CMK (cell line): Measurements from ENCODE around the gene NOC3L.
"Not testable (repeated sequence)": the region's sequence is repeated elsewhere in the genome, so short reads cannot be mapped to it uniquely, and the experiment has no call there.

Source experiments
- DNase-seq: peaks from one replicate; pipeline ENCODE4 v3.0.0-alpha.2; 2010; ENCODE audit warnings: low read depth

Gene NOC3L, protein sequence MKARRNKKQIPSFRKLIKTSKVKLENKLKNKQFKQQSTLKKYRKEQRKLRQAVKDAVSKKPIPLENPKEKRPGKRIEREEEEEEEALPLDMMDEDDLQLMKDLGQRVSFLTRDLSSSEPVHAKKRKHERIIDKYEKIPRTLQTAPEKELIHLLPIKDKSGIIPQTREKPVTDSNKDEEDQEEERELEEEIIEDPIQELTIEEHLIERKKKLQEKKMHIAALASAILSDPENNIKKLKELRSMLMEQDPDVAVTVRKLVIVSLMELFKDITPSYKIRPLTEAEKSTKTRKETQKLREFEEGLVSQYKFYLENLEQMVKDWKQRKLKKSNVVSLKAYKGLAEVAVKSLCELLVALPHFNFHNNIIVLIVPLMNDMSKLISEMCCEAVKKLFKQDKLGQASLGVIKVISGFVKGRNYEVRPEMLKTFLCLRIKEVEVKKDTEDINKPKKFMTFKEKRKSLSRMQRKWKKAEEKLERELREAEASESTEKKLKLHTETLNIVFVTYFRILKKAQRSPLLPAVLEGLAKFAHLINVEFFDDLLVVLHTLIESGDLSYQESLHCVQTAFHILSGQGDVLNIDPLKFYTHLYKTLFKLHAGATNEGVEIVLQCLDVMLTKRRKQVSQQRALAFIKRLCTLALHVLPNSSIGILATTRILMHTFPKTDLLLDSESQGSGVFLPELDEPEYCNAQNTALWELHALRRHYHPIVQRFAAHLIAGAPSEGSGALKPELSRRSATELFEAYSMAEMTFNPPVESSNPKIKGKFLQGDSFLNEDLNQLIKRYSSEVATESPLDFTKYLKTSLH

DNA sequence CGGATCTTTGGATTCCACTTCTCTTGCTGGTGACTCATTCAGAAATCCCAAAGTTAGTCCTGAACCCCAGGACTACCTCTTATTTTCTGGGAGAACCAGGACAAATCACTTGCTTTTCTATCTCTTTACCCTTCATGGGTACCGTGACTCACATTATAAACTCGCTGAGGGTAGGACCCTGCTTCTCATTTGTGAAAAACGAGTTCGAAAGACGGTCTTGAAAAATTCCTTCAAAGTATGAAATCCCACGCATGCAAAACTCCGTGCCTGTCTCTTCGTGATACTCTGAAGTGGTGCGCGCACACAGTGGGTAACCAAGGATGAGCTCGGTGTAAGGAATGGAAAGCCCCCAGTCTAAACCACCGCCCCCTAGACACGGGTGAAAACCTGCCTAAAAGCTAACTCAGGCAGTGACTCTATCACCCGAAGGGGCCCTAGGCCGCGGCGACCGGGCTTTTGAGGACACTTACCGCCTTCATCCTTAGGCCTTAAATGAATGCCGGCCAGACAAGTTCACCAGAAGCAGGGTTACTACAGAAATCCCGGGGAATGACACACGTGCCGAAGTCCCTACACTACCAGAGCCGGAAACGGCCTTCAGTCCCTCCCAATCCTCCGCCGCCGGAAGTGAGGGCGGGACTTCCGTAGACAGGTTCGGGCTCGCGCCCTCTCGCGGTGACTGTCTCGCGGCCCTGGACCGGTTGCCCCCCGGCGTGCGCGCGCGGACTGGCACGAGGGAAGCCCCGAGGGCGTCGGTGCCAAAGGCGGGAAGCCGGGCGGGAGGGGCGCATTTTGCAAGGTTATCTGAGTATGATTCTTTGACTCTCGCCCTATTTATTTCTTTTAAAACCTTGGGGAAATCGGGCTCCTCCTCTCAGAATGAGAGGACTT is at the start of gene NOC3L:
Gene NOC3L, minus strand, starts transcription at position 580 of the 891 bp plus-strand sequence. Its CDS starts 101 bp downstream, at position 479.
- DNase-seq: peak; percentile 86

DNA sequence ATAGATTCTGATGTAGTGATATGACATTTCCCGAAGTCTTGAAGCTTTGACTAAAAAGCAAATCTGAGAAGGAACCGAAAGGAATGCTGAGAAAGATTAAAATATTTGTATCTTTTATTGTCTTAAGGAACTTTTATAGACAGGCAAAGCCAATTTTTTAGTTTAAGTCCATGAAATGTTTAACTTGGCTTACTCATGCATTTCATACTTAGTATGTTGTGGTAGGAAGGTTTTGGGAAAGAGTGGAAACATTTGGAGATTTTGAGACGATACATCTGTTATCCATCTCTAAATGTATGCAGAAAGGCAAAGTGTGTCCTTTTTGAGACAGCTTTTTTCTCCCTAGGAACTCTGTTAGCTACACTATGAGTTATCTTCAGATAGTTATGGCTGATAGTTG is 49.7 kb upstream of the NOC3L start:
- no peak for DNase-seq

DNA sequence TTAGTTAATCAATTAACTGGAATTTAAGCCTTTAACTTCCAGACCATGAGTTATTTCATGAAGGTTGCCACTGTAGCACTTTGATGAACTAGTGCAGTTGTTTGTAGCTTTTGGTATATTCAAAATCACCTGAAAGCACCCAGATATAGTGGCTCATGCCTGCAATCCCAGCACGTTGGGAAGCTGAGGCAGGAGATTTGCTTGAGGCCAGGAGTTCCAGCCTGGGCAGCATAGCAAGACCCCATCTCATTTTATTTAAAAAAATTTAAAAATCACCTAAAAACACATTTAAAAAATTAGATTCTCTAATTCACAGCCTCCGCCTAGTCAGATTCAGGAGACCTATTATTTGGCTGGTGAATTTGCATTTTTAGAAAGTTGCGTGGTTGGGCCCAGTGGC is 48.6 kb upstream of the NOC3L start:
- no peak for DNase-seq

DNA sequence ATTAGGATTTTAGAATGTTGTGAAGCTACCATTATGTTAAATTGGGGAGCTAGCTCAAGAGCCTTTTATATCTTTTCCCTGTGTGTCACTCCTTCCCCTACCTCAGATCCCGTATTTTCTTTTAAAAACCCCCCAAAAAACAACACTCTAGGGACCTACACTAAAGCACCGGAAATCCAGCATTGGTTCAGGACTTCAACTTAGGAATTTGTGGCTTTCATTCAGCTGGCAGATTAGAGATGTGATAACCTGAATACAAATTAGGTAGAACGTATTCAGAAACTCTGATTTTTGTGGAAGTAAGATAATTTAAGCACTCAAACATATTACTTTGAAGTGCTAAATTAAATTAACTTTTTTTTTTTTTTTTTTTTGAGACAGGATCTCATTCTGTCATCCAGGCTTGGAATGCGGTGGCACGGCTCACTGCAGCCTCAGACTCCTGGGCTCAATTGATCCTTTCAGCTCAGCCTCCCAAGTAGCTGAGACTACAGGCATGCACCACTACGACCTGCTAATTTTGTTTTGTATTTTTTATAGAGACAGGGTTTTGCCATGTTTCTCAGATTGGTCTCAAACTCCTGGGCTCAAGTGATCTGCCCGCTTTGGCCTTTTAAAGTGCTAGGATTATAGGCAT is 46.4 kb upstream of the NOC3L start:
- DNase-seq: no peak

DNA sequence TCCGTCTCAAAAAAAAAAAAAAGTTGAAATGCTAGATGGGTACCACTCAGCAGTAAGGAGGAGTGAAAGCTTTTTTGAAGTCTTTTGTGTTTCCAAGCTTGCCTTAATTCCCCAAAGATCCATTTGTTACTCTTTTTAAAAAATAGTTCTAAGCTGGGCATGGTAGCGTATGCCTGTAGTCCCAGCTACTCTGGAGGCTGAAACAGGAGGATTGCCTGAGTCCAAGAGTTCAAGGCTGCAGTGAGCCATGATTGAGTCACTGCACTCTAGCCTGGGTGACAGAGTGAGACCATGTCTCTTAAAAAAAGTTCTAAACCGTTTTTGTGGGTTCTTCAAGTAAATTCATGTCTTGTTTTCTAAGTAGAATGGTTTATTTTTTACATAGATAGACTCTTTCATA is 44.9 kb upstream of the NOC3L start:
- DNase-seq: no peak

DNA sequence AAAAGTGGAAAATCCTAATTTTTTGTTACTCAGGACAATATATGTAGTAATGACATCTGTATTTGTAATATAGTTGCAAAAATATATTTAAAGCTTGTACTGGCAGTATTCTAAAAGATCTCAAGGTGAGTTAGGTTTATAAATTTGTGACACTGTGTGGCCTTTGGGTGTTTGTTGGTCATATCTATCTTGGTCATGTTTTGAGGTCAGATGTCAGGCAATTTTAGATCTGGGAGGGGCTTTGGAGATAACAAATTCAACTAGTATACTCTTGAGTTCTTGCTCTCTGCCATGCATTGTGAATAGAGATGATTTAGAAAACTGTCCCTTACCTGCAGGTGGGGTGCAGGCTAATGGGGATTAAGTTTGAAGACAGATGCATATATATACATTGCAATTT is 42.7 kb upstream of the NOC3L start:
- no peak for DNase-seq

DNA sequence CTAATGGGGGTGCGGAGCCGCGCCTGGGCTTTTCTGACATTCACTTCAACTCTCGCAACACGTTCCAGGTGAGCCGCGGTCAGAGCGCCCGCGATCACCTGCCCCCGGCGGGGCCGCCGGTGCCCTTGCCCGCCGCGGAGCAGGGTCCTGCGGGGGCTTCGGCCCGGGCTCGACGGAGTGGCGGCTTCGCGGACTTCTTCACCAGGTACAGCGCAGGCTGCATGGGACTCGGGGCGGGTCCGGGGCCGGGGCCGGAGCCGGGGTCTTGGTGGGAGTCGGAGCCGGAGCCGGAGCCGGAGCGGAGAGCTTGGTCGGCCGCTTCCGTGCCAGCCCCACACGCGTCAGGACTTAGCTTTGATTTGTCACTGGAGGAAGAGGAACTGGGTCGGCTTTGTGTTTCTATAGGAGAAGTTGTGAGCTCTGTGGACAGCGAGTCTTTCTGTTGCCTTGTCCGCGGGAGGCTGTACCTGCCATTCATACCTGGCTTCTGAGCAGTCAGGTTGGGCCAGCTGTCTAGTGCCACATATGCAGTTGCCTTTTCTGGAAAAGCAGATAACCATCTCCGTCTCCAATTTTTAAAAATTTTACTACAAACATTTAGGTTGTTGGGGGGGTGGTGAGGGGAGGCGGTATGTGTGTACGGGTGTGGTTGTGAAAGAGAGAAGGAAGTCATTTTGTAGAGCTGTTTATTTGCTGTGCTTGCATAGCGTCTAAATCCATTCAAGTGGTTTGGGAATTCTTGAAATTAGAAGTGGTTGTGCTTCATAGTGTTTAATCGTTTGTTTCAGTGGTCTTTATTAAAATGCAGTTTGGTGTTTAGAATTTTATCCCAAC is 40.9 kb upstream of the NOC3L start:
- DNase-seq: peak; percentile 42

DNA sequence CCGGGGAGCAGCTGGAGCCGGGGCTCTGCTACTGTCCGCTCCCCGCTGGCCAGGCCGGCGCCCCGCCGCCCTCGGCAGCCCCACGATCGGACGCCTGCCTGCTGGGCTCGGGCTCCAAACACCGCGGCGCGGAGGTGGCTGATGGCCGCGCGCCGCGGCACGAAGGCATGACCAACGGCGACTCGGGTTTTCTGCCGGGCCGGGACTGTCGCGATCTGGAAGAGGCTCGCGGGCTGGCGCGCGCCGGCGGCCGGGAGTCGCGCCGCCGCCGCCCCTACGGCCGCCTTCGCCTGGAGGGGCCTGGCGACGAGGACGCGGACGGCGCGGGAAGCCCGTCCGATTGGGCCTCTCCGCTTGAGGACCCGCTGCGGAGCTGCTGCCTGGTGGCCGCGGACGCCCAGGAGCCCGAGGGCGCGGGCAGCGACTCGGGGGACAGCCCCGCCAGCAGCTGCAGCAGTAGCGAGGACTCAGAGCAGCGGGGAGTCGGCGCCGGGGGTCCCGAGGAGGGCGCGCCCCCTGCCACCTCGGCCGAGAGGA is 40.2 kb upstream of the NOC3L start:
- DNase-seq: no peak

DNA sequence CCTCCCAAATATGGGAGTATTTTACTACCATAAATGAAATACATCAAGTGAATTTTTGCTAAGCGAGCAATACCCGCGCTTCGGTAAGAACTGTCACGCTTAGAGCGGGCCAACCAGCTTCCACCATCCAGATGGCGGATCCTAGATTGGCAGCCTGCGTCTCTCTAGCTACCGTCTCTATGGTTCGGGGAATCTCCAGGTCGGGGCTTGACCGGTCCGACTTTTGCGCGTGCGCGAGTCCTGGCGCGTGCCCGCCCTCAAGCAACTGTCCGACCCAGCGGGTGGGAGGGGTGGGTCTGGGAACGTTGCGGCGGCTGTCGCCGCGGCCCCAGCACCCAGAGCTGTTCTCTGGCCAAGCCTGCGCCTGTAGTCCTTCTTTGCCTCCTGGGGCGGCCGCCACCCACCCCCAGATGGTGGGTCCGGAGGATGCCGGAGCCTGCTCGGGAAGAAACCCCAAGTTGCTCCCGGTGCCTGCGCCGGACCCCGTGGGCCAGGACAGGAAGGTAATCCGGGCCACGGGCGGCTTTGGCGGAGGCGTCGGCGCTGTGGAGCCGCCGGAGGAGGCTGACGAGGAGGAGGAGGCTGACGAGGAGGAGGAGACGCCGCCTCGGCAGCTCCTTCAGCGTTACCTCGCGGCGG is 39.6 kb upstream of the NOC3L start, which contains the start of gene TBC1D12:
Gene TBC1D12, plus strand, starts transcription at position 338 of the 639 bp plus-strand sequence. Its CDS starts 73 bp downstream, at position 411.
- DNase-seq: peak; percentile 88

DNA sequence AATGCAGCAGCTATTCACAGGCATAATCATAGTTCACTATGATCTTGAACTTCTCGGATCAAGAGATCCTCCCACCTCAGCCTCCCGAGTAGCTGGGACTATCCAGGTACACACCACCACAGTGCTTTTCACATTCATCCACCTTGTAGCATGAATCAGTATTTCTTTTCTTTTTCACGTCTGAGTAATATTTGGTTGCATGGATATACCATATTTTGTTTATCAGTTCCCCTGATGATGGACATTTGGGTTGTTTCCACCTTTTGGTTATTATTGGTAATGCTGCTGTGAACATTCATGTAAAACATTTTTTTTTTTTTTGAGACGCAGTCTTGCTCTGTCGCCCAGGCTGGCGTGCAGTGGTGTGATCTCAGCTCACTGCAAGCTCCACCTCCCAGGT is 36.0 kb upstream of the NOC3L start:
- DNase-seq: no peak

DNA sequence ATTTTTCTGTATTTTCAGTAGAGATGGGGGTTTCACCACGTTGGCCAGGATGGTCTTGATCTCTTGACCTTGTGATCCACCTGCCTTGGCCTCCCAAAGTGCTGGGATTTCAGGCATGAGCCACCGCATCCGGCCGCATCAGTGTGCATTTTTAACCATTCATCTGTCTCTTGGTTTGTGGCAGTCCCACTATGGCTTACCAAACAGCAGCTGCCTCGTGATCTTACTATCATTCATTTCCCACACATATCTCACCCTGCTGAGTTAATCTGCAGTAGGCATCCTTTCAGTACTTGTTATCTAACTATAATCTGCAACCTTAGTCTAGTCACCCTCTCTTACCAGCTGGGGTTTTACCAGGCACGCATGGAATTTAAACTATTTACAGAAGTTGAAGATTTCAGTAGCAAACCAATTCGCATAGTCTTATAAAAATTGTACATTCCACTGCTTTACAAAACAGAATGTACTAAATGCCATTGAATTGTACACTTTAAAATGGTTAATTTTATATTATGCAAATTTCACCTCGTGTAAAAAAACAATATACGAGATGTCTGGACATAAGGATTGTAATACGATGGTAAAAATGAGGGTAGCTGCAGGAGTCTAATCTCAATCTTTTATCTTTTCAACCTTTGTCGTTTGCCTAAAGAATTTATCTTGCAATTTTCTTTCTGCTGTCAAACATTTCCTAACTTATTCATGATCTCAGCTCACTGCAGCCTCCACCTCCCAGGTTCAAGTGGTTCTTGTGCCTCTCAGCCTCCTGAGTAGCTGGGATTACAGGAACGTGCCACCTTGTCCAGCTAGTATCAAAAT is 35.0 kb upstream of the NOC3L start:
- no peak for DNase-seq

DNA sequence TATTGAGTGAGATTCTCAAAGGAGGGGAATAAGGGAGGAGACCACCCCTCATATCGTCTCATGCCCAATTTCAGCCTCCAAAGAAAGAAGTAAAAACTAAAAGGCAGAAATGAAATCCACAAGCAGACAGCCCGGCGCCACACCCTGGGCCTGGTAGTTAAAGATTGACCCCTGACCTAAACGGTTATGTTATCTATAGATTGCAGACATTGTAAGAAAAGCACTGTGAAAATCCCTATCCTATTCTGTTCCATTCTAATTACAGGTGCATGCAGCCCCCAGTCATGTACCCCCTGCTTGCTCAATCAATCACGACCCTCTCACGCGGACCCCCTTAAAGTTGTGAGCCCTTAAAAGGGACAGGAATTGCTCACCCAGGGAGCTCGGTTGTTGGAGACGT is 29.4 kb upstream of the NOC3L start:
- DNase-seq: not testable (repeated sequence)

DNA sequence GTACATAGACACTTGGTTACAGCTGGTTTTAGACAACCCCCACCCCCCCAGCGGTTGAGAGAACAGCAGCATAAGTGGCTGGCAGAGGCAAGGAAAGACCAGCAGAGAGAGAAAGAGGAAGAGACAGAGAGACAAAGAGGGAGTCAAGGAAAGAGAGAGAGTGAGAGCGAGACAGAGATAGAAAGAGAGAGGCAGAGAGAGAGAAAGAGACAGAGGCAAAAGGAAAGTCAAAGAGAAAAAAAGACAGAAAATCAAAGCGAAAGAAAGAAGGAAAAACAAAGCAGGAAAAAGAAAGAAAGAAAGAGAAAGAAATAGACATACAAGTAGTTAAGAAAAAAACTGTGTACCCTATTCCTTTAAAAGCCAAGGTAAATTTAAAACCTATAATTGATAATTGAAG is 23.0 kb upstream of the NOC3L start:
- not testable (repeated sequence) for DNase-seq

DNA sequence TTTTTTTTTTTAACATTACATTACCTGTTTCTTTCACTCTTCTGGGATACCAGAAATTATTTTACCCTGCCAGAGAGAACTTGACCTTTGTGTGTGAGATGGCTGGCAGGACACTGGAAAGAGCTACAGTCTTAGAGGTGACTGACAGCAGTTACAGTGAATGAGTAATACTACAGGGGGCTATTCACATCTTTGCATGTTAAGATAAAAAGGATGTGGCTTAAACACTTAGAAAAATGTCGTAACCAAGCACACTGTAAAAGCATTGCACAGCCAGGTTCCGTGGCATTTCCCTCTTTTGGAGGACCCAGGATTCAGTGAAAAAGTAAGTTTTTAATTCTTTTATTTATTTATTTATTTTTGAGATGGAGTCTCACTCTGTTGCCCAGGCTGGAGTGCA is 20.8 kb upstream of the NOC3L start:
- no peak for DNase-seq

DNA sequence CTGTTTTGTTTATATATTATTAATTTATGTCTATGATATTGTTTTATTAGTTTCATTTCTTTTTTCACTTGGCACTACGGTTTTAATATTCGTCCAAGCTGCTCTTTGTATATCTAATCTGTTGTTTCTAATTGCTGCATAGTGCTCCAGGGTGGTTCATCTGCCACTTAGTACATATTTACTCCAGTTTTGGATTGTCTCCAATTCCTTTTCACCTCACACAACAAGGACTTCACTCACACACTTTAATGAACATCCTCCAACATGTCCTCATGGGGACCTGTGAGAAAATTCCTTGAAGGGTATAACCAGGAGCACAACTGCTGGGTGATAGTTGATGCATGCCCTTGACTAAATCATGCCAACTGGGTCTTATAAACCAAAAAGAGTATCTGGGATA is 14.1 kb upstream of the NOC3L start:
- DNase-seq: no peak

DNA sequence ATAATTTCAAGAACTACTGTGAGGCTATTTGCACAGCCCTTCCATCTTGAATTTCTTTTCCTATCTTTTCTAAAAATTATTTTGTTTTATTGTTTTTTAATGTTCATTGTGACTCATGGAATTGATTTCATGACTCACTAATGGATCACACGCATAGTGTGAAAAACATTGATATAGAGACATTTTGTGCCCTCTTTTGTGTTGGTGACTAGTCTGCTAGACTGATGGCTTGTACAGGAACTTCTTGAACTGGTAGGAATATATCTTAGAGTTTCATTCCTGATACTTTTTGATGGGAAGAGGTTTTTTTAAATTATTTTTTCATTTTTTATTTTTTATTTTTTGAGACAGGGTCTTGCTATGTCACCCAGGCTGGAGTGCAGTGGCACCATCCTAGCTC is 12.6 kb upstream of the NOC3L start:
- no peak for DNase-seq

DNA sequence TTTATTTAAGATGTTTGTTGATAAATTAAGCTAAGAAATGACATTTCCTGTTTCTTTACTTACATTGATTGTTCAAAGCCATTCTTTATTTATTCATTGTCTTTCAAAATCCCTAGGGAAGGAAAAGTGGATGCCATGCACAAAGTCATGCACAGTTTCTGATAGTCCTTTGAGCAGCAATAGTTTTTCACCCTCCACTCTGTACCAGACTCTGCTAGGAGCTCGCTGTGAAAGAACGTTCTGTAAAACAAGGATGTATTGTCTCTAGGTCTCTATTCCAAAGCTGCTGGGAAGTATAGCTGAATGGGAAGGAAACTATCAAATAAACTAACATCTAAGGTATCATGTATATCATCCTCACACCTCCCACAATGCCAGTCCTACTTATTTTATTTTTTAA is 7.8 kb upstream of the NOC3L start:
- no peak for DNase-seq

DNA sequence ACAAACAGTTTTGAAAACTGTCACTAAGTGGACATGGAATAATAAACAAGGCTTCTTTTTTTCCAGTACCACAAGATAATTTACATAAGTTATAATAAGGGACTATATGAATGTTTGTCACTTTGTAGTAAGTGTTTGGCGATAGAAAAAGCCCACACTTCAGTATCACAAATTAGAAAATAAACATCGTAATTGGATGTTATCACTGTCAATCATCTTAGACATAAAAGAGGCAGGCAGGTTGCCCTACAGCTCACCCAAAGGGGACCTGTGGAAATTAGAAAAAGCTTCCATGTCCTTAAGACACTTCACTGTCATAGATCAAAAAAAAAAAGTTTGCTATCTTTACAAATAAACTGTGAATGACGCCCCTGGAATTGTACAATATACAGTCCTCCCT is 3.6 kb upstream of the NOC3L start:
- no peak for DNase-seq

DNA sequence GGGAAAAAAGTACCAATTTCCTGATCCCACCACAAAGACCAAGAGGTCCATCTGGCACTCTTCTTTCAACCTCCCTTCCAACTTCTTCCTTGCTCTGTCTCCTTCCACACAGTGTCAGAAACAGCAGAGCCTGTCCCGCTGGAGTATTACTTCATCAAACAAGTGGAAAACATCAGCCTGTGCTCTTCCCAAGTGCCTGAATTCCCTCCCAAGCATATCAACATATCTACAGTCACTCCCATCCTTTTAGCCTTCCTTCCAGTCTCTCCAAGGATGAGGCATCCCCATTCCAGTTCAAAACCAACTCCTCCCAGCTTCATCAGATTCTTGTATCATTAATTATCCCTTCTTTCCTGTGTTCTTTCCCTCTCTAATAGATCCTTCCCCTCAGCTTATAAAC is 1.7 kb upstream of the NOC3L start:
- DNase-seq: no peak
